OCI-LY1 (cell line): ENCODE measurements around the gene LPGAT1.

Source experiments
- CTCF ChIP-seq: fragments of 200-600 bp; sonication (generic), shearing (Covaris generic); IDR thresholded peaks from 2 replicates; pipeline ENCODE4 v1.5.1; 2017; ENCODE audit warnings: mild to moderate bottlenecking, antibody characterized with exemption, low read length, moderate library complexity, mixed read lengths
- EZH2 ChIP-seq: fragments of 200-600 bp; sonication (generic), shearing (Covaris generic); IDR thresholded peaks from 2 replicates; pipeline ENCODE4 v1.8.0; 2017; ENCODE audit warnings: borderline replicate concordance, mixed run types, mild to moderate bottlenecking, antibody characterized with exemption, low read length, moderate library complexity, mixed read lengths

- TF ChIP-seq CTCF, result no peak
- TF ChIP-seq EZH2, result no peak
Measured at GRCh38 chr1:211756471-211757020, 74.0 kb downstream of the LPGAT1 start.
